Fibroblast of lung (primary cell): Measurements from ENCODE around the gene PTPN2.

Experiments used
- CTCF ChIP-seq, 2 donors: IDR thresholded peaks in 1 of 2; conservative IDR thresholded peaks in 1 of 2; 1 replicate in 1 of 2; 2 replicates in 1 of 2; pipeline ENCODE4 v1.5.1; 2011 to 2012; ENCODE audit warnings: low read length in 2 of 2, control low read depth in 1 of 2, inconsistent platforms in 1 of 2, low read depth in 1 of 2, mild to moderate bottlenecking in 1 of 2
- EZH2 ChIP-seq: IDR thresholded peaks from 2 replicates; pipeline ENCODE4 v1.5.1; 2012; ENCODE audit warnings: low read length, control low read depth, mild to moderate bottlenecking; ENCODE audit errors: missing control alignments

GRCh38 chr18:12803069-12803936 is 80.7 kb downstream of the PTPN2 start:
- no peak for TF ChIP-seq CTCF (conservative IDR thresholded peaks at IDR 0.05 in 1 of 2, IDR thresholded peaks at IDR 0.05 in 1 of 2; ENCODE audit: low read depth in 1 of 2, low read length in 2 of 2)
- no peak for TF ChIP-seq EZH2
